ENCODE results near the gene VASP.

Gene VASP

GRCh38 chr19:45554481-45554880 is 47.2 kb downstream of the VASP start:
- TF ChIP-seq CTCF (IDR thresholded peaks at IDR 0.05), result no peak
- H3K27me3 ChIP-seq, result no peaks in the 10 kb centered on the region
- peaks cover 7 to 8% of the 10 kb centered on the region in 2 experiments for H3K4me1 ChIP-seq (ENCODE audit: control insufficient read depth in 1 of 2, insufficient read depth in 1 of 2, low read depth in 1 of 2, low read length in 1 of 2)
- H3K4me3 ChIP-seq (ENCODE audit: low read depth in 1 of 2, low read length in 1 of 2), result no peak overlapping the region
- H3K27ac ChIP-seq, result no peak overlapping the region
- H3K36me3 ChIP-seq, result no peaks in the 10 kb centered on the region
- H3K9me3 ChIP-seq, result no peaks in the 10 kb centered on the region

GRCh38 chr19:45556835-45557234 is 49.6 kb downstream of the VASP start:
- Histone ChIP-seq H3K4me3 (ENCODE audit: low read depth in 1 of 2, low read length in 1 of 2) (no peak overlapping the region), H3K27me3 (no peaks in the 10 kb centered on the region)
- no peak for TF ChIP-seq CTCF (IDR thresholded peaks at IDR 0.05)

DNA sequence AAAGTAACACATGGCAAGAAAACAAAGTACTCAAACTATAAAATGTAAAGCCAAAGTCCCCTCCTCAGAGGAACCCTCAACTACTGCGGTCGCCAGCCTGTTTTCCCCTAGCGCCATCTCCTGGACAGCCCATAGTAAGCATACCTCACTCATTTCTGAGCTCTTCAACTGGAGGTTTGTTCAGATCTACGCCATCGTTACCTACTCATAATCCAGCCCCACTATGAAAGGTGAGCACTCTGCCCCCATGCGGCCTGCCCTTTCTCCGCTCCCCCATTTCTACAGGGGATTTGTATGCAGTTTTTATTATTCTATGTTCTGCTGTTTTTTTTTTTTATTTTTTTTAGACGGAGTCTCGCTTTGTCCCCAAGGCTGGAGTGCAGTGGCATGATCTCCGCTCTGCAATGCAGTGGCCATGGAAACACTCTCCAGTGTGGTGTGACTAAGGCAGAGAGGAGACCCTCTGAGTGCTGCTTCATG is 51.2 kb downstream of the VASP start:
- TF ChIP-seq CTCF (IDR thresholded peaks at IDR 0.05), result peak; percentile 78
- no peak overlapping the region for H3K4me3 ChIP-seq (ENCODE audit: low read depth in 1 of 2, low read length in 1 of 2)
- peaks cover 7 to 8% of the 10 kb centered on the region in 2 experiments for H3K4me1 ChIP-seq (ENCODE audit: control insufficient read depth in 1 of 2, insufficient read depth in 1 of 2, low read depth in 1 of 2, low read length in 1 of 2)
- no peaks in the 10 kb centered on the region for H3K9me3 ChIP-seq
- H3K36me3 ChIP-seq, result no peaks in the 10 kb centered on the region
- no peaks in the 10 kb centered on the region for H3K27me3 ChIP-seq
- no peak overlapping the region for H3K27ac ChIP-seq

More at GRCh38 chr19:45556835-45557234, 49.6 kb downstream of the VASP start:
- Histone ChIP-seq H3K36me3 (no peaks in the 10 kb centered on the region), H3K4me1 (ENCODE audit: control insufficient read depth in 1 of 2, insufficient read depth in 1 of 2, low read depth in 1 of 2, low read length in 1 of 2) (peaks cover 7 to 8% of the 10 kb centered on the region in 2 experiments), H3K9me3 (no peaks in the 10 kb centered on the region), H3K27ac (no peak overlapping the region)

DNA sequence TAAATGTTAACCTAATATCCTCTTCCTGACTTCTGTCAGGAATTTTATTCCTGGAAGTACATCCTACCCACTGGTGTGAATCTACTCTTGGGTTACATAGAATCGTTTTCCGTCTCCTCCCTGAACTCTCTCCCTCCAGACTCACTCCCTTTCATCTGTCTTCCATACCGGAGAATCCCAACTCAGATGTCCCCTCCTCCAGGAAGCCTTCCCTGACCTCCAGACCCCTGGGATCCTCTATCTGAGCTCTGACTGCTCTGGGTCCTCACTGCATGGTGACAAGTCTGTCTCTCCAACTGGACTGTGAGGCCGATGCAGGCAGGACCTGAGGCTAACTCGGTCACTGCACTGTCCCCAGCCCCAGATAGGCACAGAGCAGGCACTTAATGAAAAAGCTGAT is 52.8 kb downstream of the VASP start:
- Histone ChIP-seq H3K27ac (no peak overlapping the region), H3K4me1 (ENCODE audit: control insufficient read depth in 1 of 2, insufficient read depth in 1 of 2, low read depth in 1 of 2, low read length in 1 of 2) (peaks cover 7 to 8% of the 10 kb centered on the region in 2 experiments), H3K9me3 (no peaks in the 10 kb centered on the region), H3K27me3 (no peaks in the 10 kb centered on the region), H3K36me3 (no peaks in the 10 kb centered on the region), H3K4me3 (ENCODE audit: low read depth in 1 of 2, low read length in 1 of 2) (no peak overlapping the region)
- TF ChIP-seq CTCF (IDR thresholded peaks at IDR 0.05), result no peak

DNA sequence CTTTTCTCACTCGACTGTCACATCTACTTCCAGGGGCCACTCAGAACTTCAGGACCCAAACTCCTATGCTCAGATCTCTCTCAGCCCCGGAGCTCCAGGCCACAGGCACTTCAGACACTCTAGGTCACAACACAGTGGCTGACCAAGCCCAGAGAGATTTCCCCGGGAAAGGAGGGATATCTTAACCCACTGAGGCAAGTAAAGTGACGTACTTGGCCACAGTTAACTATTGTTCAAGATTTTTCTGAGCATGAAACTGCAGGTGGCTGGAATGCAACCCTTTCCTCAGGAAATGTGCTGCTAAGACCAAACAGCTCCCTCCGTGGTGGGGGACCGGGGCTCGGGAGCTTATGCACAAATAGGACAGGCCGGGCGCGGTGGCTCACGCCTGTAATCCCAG is 53.4 kb downstream of the VASP start:
- Histone ChIP-seq H3K36me3 (no peaks in the 10 kb centered on the region), H3K4me1 (ENCODE audit: control insufficient read depth in 1 of 2, insufficient read depth in 1 of 2, low read depth in 1 of 2, low read length in 1 of 2) (peaks cover 7 to 8% of the 10 kb centered on the region in 2 experiments), H3K27ac (no peak overlapping the region), H3K4me3 (ENCODE audit: low read depth in 1 of 2, low read length in 1 of 2) (no peak overlapping the region), H3K9me3 (no peaks in the 10 kb centered on the region), H3K27me3 (no peaks in the 10 kb centered on the region)
- no peak for TF ChIP-seq CTCF (IDR thresholded peaks at IDR 0.05)
